Endodermal cell (in vitro differentiated cells): ENCODE data around the gene NRIP2. TPM values are rescaled to one million over a fixed set of nuclear protein-coding genes. Genes with fewer than 3 reads are reported as not detected.

Source experiments
- DNase-seq: peaks from one replicate; pipeline ENCODE4 v3.0.0-alpha.2; 2017
- H3K27ac ChIP-seq: 2 replicates; pipeline ENCODE4 v1.5.1; 2013; ENCODE audit warnings: mild to moderate bottlenecking, low read depth, low read length, moderate library complexity
- H3K27me3 ChIP-seq: 2 replicates; pipeline ENCODE4 v1.6.1; 2013; ENCODE audit warnings: mild to moderate bottlenecking, low read length, moderate library complexity; ENCODE audit not compliant: insufficient read depth, control insufficient read depth, poor library complexity, severe bottlenecking
- H3K36me3 ChIP-seq: 2 replicates; pipeline ENCODE4 v1.7.0; 2013; ENCODE audit warnings: mild to moderate bottlenecking, low read length, moderate library complexity; ENCODE audit not compliant: control insufficient read depth, insufficient read depth
- H3K4me1 ChIP-seq: one replicate; pipeline ENCODE4 v1.7.0; 2013; ENCODE audit warnings: low read length; ENCODE audit not compliant: control insufficient read depth, insufficient read depth
- H3K4me3 ChIP-seq: 2 replicates; pipeline ENCODE4 v1.5.1; 2013; ENCODE audit warnings: mild to moderate bottlenecking, low read length, moderate library complexity
- H3K9ac ChIP-seq: 2 replicates; pipeline ENCODE4 v1.6.1; 2013; ENCODE audit warnings: mild to moderate bottlenecking, low read length, moderate library complexity; ENCODE audit not compliant: poor library complexity, severe bottlenecking; ENCODE audit errors: extremely low read depth
- H3K9me3 ChIP-seq: 2 replicates; pipeline ENCODE4 v1.6.1; 2013; ENCODE audit warnings: mild to moderate bottlenecking, low read length, moderate library complexity; ENCODE audit not compliant: control insufficient read depth
- H3K27ac Mint-ChIP-seq: 2 replicates; pipeline ENCODE4 v1.8.0; 2020; ENCODE audit warnings: mixed read lengths
- H3K27me3 Mint-ChIP-seq: 2 replicates; pipeline ENCODE4 v1.8.0; 2021; ENCODE audit warnings: mild to moderate bottlenecking, mixed read lengths; ENCODE audit not compliant: insufficient read depth
- H3K36me3 Mint-ChIP-seq: 2 replicates; pipeline ENCODE4 v1.8.0; 2020; ENCODE audit warnings: low read depth, mixed read lengths
- H3K4me1 Mint-ChIP-seq: 2 replicates; pipeline ENCODE4 v1.8.0; 2020; ENCODE audit warnings: mixed read lengths
- H3K4me3 Mint-ChIP-seq: 2 replicates; pipeline ENCODE4 v1.8.0; 2020; ENCODE audit warnings: mild to moderate bottlenecking, moderate library complexity, mixed read lengths
- H3K9me3 Mint-ChIP-seq: 2 replicates; pipeline ENCODE4 v1.8.0; 2020; ENCODE audit warnings: mild to moderate bottlenecking, mixed read lengths
- CTCF ChIP-seq: fragments of 200-600 bp; sonication (generic); conservative IDR thresholded peaks from 2 replicates; pipeline ENCODE4 v1.5.0; 2021; ENCODE audit warnings: antibody characterized with exemption, mild to moderate bottlenecking
- WGBS, 2 experiments: methylation state at CpG; one replicate each; pipeline versions ENCODE4 v1.1.5 to v1.1.7; 2013; ENCODE audit warnings: missing lambda C conversion rate in 2 of 2, mixed read lengths in 1 of 2; ENCODE audit not compliant: insufficient coverage in 1 of 2, insufficient read length in 1 of 2; 5-methylcytosine and 5-hydroxymethylcytosine counted together
- total RNA-seq, 2 donors: library from RNA; stranded (reverse); fragmentation: NEBNext Ultra II Directional in 1 of 2; extraction: Animal tissue kit (Norgen Biotek cat#: 25700) in 1 of 2; gene quantifications; 2 replicates in 1 of 2; 3 replicates in 1 of 2; pipeline ENCODE4 v1.2.1, GENCODE V29; 2021

Gene NRIP2
- total RNA-seq, 2 donors from 2014 or later = not detected

- peaks cover 18% of the 10 kb centered on the region for H3K36me3 Mint-ChIP-seq
- H3K9me3 Mint-ChIP-seq = no peaks in the 10 kb centered on the region
- H3K4me3 Mint-ChIP-seq = no peak overlapping the region
- no peak for DNase-seq
- TF ChIP-seq CTCF = no peak
- peaks cover 10% of the 10 kb centered on the region for H3K4me1 Mint-ChIP-seq
- Histone ChIP-seq H3K4me3 (no peak overlapping the region), H3K27me3 (no peaks in the 10 kb centered on the region), H3K4me1 (peaks cover 5% of the 10 kb centered on the region), H3K27ac (no peak overlapping the region), H3K36me3 (no peaks in the 10 kb centered on the region), H3K9me3 (no peaks in the 10 kb centered on the region), H3K9ac (no peak overlapping the region)
- no peak overlapping the region for H3K27ac Mint-ChIP-seq
- WGBS, 2 experiments = 84 to 89% methylated on average over 4 to 9 of the region's 9 CpGs
- H3K27me3 Mint-ChIP-seq = peaks cover 3% of the 10 kb centered on the region
Observed at GRCh38 chr12:2841056-2841650, 6.3 kb upstream of the NRIP2 start.

GRCh38 chr12:2836574-2836973 lies 1.7 kb upstream of the NRIP2 start:
- H3K4me3 Mint-ChIP-seq = no peak overlapping the region
- no peaks in the 10 kb centered on the region for H3K27me3 ChIP-seq
- no peak overlapping the region for H3K4me3 ChIP-seq
- peaks cover 14% of the 10 kb centered on the region for H3K4me1 Mint-ChIP-seq
- DNase-seq = no peak
- H3K9ac ChIP-seq = no peak overlapping the region
- WGBS, 2 experiments = 81 to 89% methylated on average over 7 to 8 of the region's 8 CpGs
- peaks cover 2% of the 10 kb centered on the region for H3K36me3 ChIP-seq
- peaks cover 24% of the 10 kb centered on the region for H3K36me3 Mint-ChIP-seq
- no peak for TF ChIP-seq CTCF
- H3K27ac Mint-ChIP-seq = no peak overlapping the region
- no peaks in the 10 kb centered on the region for H3K9me3 ChIP-seq
- no peaks in the 10 kb centered on the region for H3K9me3 Mint-ChIP-seq
- no peak overlapping the region for H3K27ac ChIP-seq
- peaks cover 12% of the 10 kb centered on the region for H3K4me1 ChIP-seq
- no peaks in the 10 kb centered on the region for H3K27me3 Mint-ChIP-seq

DNA sequence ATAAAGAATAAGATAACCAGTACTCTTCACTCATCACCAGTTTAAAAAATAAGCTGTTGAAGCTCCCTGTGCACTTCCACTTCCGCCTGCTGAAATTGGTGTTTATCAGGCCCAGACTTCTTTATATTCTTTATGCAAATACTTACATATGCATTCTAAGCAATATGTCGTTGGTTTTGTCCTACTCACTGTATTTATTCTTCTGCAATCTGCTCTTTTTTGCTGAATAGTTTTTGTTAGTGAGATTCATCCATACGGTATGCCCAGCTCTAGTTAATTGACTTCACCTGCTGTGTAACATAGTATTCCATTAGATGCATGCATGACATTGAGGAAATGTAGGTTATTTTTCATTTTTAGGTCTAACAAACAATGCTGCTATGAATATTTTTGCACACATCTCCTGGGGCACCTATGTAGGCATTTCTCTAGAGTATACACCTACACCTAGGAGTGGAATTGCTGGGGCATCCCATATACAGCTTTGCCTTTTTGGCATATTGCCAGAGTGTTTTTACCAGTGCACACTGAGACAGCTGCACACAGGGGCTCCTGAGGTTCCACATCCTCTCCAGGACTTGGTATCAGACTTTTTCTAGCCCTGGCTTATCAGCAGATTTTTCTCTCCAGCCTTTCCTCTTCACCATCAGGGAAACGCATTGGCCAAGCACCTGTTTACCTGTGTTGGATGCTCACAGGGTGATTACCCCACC lies 1.0 kb upstream of the NRIP2 start:
- Histone ChIP-seq H3K27ac (no peak overlapping the region), H3K9me3 (no peaks in the 10 kb centered on the region), H3K4me1 (peaks cover 7% of the 10 kb centered on the region), H3K36me3 (peaks cover 4% of the 10 kb centered on the region), H3K4me3 (no peak overlapping the region), H3K27me3 (no peaks in the 10 kb centered on the region), H3K9ac (no peak overlapping the region)
- Mint-ChIP-seq H3K9me3 (no peaks in the 10 kb centered on the region), H3K27me3 (no peaks in the 10 kb centered on the region), H3K27ac (no peak overlapping the region), H3K4me1 (peaks cover 9% of the 10 kb centered on the region), H3K36me3 (peaks cover 28% of the 10 kb centered on the region), H3K4me3 (no peak overlapping the region)
- TF ChIP-seq CTCF = no peak
- no peak for DNase-seq
- WGBS, 2 experiments = 84 to 96% methylated on average over 3 to 4 of the region's 4 CpGs
